Neural progenitor cell (in vitro differentiated cells): ENCODE data around the gene CWC25.

Experiments used
- CTCF ChIP-seq: fragments of 200-600 bp; sonication (generic); IDR thresholded peaks from 2 replicates; pipeline ENCODE4 v1.5.1; 2017; ENCODE audit warnings: antibody characterized with exemption, mild to moderate bottlenecking
- EZH2 ChIP-seq: fragments of 200-600 bp; sonication (generic); IDR thresholded peaks from 2 replicates; pipeline ENCODE4 v1.6.1; 2017; ENCODE audit warnings: antibody characterized with exemption, mild to moderate bottlenecking, moderate library complexity

- TF ChIP-seq CTCF (no peak), EZH2 (no peak)
Observed at GRCh38 chr17:38852771-38853291, 27.7 kb upstream of the CWC25 start.
